GM23338 (cell line): ENCODE data around the gene OR14C36.

Source experiments
- CREB1 ChIP-seq: fragments of 250-450 bp; sonication (Bioruptor Pico); IDR thresholded peaks from 2 replicates; pipeline ENCODE4 v1.5.0; 2020; ENCODE audit warnings: low read depth, mild to moderate bottlenecking, moderate library complexity
- CTCF ChIP-seq, 2 experiments: fragments of 200-600 bp in 1 of 2; sonication (generic) in 1 of 2; conservative IDR thresholded peaks; 2 replicates each; pipeline versions ENCODE4 v1.5.1 to v1.6.1; 2016 to 2017; ENCODE audit warnings: antibody characterized with exemption in 2 of 2, low read depth in 2 of 2, mild to moderate bottlenecking in 2 of 2, moderate library complexity in 1 of 2
- ETS1 ChIP-seq: IDR thresholded peaks from 2 replicates; pipeline ENCODE4 v1.6.1; 2016; ENCODE audit warnings: antibody characterized with exemption
- EZH2 ChIP-seq: fragments of 200-600 bp; sonication (generic); IDR thresholded peaks from one replicate; pipeline ENCODE4 v1.8.0; 2017; ENCODE audit warnings: antibody characterized with exemption, mild to moderate bottlenecking, low read depth; ENCODE audit not compliant: unreplicated experiment
- EZH2phosphoT487 ChIP-seq: fragments of 200-600 bp; sonication (generic); IDR thresholded peaks from one replicate; pipeline ENCODE4 v1.8.1; 2018; ENCODE audit warnings: antibody characterized with exemption; ENCODE audit not compliant: unreplicated experiment
- JUNB ChIP-seq: IDR thresholded peaks from one replicate; pipeline ENCODE4 v1.6.1; 2016; ENCODE audit warnings: antibody characterized with exemption; ENCODE audit not compliant: unreplicated experiment
- POLR2AphosphoS5 ChIP-seq: IDR thresholded peaks from 2 replicates; pipeline ENCODE4 v1.6.1; 2016; ENCODE audit warnings: antibody characterized with exemption, low read depth
- REST ChIP-seq: IDR thresholded peaks from one replicate; pipeline ENCODE4 v1.6.1; 2018; ENCODE audit warnings: antibody characterized with exemption; ENCODE audit not compliant: unreplicated experiment
- ZNF114 ChIP-seq: fragments of 250-450 bp; sonication (Bioruptor Pico); IDR thresholded peaks from 2 replicates; pipeline ENCODE4 v1.5.0; 2020; ENCODE audit warnings: mild to moderate bottlenecking, moderate library complexity
- ZNF462 ChIP-seq: fragments of 250-450 bp; sonication (Bioruptor Pico); IDR thresholded peaks from 2 replicates; pipeline ENCODE4 v1.5.0; 2020; ENCODE audit warnings: mild to moderate bottlenecking, moderate library complexity

GRCh38 chr1:248359415-248359814 lies 10.8 kb downstream of the OR14C36 start:
- TF ChIP-seq CTCF (conservative IDR thresholded peaks at IDR 0.05; ENCODE audit: low read depth in 2 of 2): no peak
- TF ChIP-seq EZH2: no peak
- no peak for TF ChIP-seq ZNF462 (CRISPR knock-in tag)
- TF ChIP-seq EZH2phosphoT487: no peak
- TF ChIP-seq REST: no peak
- TF ChIP-seq CREB1 (CRISPR knock-in tag): no peak
- TF ChIP-seq POLR2AphosphoS5: no peak
- no peak for TF ChIP-seq ZNF114 (CRISPR knock-in tag)
- TF ChIP-seq JUNB: no peak
- TF ChIP-seq ETS1: no peak
